ENCODE data around the gene TRIM56. TPM values are rescaled to one million over a fixed set of nuclear protein-coding genes. Genes with fewer than 3 reads are reported as not detected.

The TRIM56 gene
- total and polyA plus RNA-seq, 2 of the 4 experiments (the other 2 are of a cell fraction) = 3.9 to 5.9 TPM

GRCh38 chr7:101077303-101078086, 7.8 kb upstream of the TRIM56 start:
- intact Hi-C loops (cut with micrococcal nuclease) (loop anchor here (1.0 kb wide), 1 partner anchor 180 kb away; no protein-coding TSS in a partner anchor), dilution Hi-C loops (cut with HindIII; ENCODE audit: low sequenced_read_pairs, unreplicated experiment) (no loop called here), in situ Hi-C loops (cut with MboI; ENCODE audit: low sequenced_read_pairs) (no loop called here)
- Histone ChIP-seq H3K23ac (ENCODE audit: low read depth, low read length) (no peak overlapping the region), H4K20me1 (ENCODE audit: insufficient read depth, low read length) (no peaks in the 10 kb centered on the region), H2BK20ac (ENCODE audit: low read depth, low read length) (no peak overlapping the region), H3K18ac (ENCODE audit: low read depth, low read length) (no peak overlapping the region), H3K27ac (ENCODE audit: insufficient read depth, low read length) (no peak overlapping the region), H3K4ac (ENCODE audit: low read depth, low read length) (no peak overlapping the region), H3K27me3 (ENCODE audit: control insufficient read depth, insufficient read depth, low read length) (peaks cover 11% of the 10 kb centered on the region), H3K9me1 (ENCODE audit: insufficient read depth, low read length) (no peaks in the 10 kb centered on the region), H3K4me3 (ENCODE audit: insufficient read depth, low read depth, low read length) (no peak overlapping the region), H4K91ac (ENCODE audit: insufficient read depth, low read depth, low read length) (no peak overlapping the region), H2BK5ac (ENCODE audit: low read depth, low read length, poor library complexity, severe bottlenecking) (no peak overlapping the region), H3K79me1 (ENCODE audit: low read depth in 1 of 2, low read length in 2 of 2) (no peaks in the 10 kb centered on the region), H3K9ac (ENCODE audit: low read depth, low read length) (no peak overlapping the region), H4K8ac (ENCODE audit: low read depth in 2 of 2, low read length in 2 of 2) (no peak overlapping the region), H2BK120ac (ENCODE audit: low read depth, low read length) (no peak overlapping the region), H2AFZ (replicated peaks; ENCODE audit: low read length, poor library complexity) (peak overlapping the region; percentile 84), H3K36me3 (ENCODE audit: control insufficient read depth, insufficient read depth, low read length) (no peaks in the 10 kb centered on the region), H3K4me2 (ENCODE audit: low read depth, low read length) (no peak overlapping the region), H3K4me1 (ENCODE audit: control insufficient read depth, insufficient read depth, low read length) (no peaks in the 10 kb centered on the region), H3K14ac (replicated peaks; ENCODE audit: low read depth, low read length) (no peak overlapping the region), H4K5ac (ENCODE audit: low read depth, low read length) (no peak overlapping the region), H3K9me3 (ENCODE audit: control insufficient read depth, insufficient read depth, low read length) (no peaks in the 10 kb centered on the region), H2AK9ac (replicated peaks; ENCODE audit: low read depth, low read length, poor library complexity) (peak overlapping the region; percentile 78), H3K56ac (ENCODE audit: extremely low read depth, insufficient read depth, low read length) (no peak overlapping the region), H2AK5ac (ENCODE audit: low read depth, low read length) (peak overlapping the region; percentile 66; the same call in 1 of the 2 replicates), H2BK15ac (ENCODE audit: low read depth, low read length) (no peak overlapping the region)
- POLR2A ChIA-PET (ENCODE audit: unreplicated experiment) = no interaction called here
- 13% methylated on average over 6 of the region's 13 CpGs; no CpG with 5 or more reads in 1 of the 2 experiments for WGBS, 2 experiments (ENCODE audit: extremely low coverage in 2 of 2, insufficient read length in 1 of 2)
- ATAC-seq (ENCODE audit: low read depth) = peak; percentile 100
- CTCF ChIA-PET = interaction anchor here (0.6 to 0.9 kb wide), 5 partner anchors 42 to 167 kb away, joined by 3 to 4 read pairs (median 3); no protein-coding TSS in a partner anchor
- no TSS peak for BruUV-seq (replicated peaks)
- peak; percentile 64 for DNase-seq
- no peak for TF ChIP-seq CEBPB (IDR thresholded peaks at IDR 0.05; ENCODE audit: low read depth, low read length)
- TF ChIP-seq FOS (IDR thresholded peaks at IDR 0.05; ENCODE audit: low read depth, low read length) = no peak
- TF ChIP-seq ELK1 (IDR thresholded peaks at IDR 0.05; ENCODE audit: borderline replicate concordance, low read depth, low read length) = no peak
- no peak for TF ChIP-seq RCOR1 (IDR thresholded peaks at IDR 0.05; ENCODE audit: insufficient replicate concordance, low read length)
- TF ChIP-seq, protein P1, sequence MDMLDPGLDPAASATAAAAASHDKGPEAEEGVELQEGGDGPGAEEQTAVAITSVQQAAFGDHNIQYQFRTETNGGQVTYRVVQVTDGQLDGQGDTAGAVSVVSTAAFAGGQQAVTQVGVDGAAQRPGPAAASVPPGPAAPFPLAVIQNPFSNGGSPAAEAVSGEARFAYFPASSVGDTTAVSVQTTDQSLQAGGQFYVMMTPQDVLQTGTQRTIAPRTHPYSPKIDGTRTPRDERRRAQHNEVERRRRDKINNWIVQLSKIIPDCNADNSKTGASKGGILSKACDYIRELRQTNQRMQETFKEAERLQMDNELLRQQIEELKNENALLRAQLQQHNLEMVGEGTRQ (IDR thresholded peaks at IDR 0.05; ENCODE audit: low read depth, low read length) = no peak
- peak; percentile 93 for TF ChIP-seq RAD21 (IDR thresholded peaks at IDR 0.05; ENCODE audit: low read length)
- no peak for TF ChIP-seq RFX5 (IDR thresholded peaks at IDR 0.05; ENCODE audit: low read depth, low read length)
- TF ChIP-seq CHD1 (IDR thresholded peaks at IDR 0.05; ENCODE audit: low read depth, low read length) = no peak
- TF ChIP-seq MAFK (IDR thresholded peaks at IDR 0.05; ENCODE audit: low read depth, low read length) = no peak
- no peak for TF ChIP-seq MXI1 (IDR thresholded peaks at IDR 0.05; ENCODE audit: borderline replicate concordance, low read depth, low read length)
- TF ChIP-seq, protein P2, sequence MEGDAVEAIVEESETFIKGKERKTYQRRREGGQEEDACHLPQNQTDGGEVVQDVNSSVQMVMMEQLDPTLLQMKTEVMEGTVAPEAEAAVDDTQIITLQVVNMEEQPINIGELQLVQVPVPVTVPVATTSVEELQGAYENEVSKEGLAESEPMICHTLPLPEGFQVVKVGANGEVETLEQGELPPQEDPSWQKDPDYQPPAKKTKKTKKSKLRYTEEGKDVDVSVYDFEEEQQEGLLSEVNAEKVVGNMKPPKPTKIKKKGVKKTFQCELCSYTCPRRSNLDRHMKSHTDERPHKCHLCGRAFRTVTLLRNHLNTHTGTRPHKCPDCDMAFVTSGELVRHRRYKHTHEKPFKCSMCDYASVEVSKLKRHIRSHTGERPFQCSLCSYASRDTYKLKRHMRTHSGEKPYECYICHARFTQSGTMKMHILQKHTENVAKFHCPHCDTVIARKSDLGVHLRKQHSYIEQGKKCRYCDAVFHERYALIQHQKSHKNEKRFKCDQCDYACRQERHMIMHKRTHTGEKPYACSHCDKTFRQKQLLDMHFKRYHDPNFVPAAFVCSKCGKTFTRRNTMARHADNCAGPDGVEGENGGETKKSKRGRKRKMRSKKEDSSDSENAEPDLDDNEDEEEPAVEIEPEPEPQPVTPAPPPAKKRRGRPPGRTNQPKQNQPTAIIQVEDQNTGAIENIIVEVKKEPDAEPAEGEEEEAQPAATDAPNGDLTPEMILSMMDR (conservative IDR thresholded peaks at IDR 0.05; ENCODE audit: low read depth, low read length) = peak; percentile 88
- TF ChIP-seq BHLHE40 (IDR thresholded peaks at IDR 0.05; ENCODE audit: low read depth, low read length) = no peak
- no peak for TF ChIP-seq POLR2A (IDR thresholded peaks at IDR 0.05; ENCODE audit: low read depth, low read length)
- peak; percentile 21; the same call in 1 of the 2 replicates for TF ChIP-seq MAZ (IDR thresholded peaks at IDR 0.05; ENCODE audit: borderline replicate concordance, low read depth, low read length)
- no peak for TF ChIP-seq NFE2L2 (IDR thresholded peaks at IDR 0.05; ENCODE audit: low read depth, low read length)

Measured in IMR-90 (cell line).